Measurements from ENCODE around the gene FAM124B.

FAM124B gene, protein sequence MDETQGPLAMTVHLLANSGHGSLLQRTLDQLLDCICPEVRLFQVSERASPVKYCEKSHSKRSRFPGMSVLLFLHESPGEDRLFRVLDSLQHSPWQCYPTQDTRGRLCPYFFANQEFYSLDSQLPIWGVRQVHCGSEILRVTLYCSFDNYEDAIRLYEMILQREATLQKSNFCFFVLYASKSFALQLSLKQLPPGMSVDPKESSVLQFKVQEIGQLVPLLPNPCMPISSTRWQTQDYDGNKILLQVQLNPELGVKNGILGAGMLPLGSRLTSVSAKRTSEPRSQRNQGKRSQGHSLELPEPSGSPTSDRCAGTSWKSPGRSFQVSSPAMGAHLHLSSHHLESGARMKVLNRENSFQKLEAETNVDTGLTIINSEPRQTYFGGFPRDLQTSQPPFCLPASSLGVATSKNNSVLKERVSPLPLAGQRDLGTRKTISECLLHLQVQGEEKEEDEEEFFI

DNA sequence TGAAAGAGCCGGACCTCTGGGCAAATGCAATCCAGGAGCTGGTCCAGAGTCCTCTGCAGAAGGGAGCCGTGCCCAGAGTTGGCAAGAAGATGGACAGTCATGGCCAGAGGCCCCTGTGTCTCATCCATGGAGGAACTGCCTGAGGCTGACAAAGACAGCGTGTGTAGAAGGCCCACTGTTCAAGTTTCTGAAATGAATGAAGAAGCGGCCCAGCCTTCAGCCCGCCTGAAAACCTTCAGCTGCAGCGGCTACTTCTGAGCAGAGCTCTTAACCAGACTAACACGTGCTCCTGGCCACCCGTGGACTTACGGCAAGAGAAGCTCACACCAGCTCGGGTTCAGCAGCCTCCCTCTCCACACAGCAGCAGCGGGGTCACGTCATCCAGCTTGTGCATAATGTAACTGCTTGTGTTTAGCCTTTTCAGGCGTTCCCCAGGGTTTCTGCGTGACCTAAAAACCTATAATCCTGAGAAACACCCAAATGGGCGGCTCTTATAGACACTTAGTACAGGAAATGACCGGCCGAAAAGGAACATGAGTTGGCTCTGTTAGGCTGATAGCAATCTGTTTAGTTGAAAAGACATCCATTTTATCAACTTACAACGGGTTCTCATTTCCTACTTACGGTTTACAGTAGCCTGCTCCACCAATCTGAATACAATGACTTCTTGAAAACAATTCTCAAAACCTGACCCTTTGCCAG is at the start of gene FAM124B:
Gene FAM124B, minus strand, starts transcription at position 467 of the 702 bp plus-strand sequence. Its CDS starts 339 bp downstream, at position 128.
- TF ChIP-seq, protein P1, sequence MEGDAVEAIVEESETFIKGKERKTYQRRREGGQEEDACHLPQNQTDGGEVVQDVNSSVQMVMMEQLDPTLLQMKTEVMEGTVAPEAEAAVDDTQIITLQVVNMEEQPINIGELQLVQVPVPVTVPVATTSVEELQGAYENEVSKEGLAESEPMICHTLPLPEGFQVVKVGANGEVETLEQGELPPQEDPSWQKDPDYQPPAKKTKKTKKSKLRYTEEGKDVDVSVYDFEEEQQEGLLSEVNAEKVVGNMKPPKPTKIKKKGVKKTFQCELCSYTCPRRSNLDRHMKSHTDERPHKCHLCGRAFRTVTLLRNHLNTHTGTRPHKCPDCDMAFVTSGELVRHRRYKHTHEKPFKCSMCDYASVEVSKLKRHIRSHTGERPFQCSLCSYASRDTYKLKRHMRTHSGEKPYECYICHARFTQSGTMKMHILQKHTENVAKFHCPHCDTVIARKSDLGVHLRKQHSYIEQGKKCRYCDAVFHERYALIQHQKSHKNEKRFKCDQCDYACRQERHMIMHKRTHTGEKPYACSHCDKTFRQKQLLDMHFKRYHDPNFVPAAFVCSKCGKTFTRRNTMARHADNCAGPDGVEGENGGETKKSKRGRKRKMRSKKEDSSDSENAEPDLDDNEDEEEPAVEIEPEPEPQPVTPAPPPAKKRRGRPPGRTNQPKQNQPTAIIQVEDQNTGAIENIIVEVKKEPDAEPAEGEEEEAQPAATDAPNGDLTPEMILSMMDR (IDR thresholded peaks at IDR 0.05; ENCODE audit: low read depth, low read length, missing control alignments), result no peak
- H3K4me3 ChIP-seq (ENCODE audit: low read depth, low read length), result no peak within 1 kb of the TSS
- peak; percentile 3 for DNase-seq (ENCODE audit: low read depth)

DNA sequence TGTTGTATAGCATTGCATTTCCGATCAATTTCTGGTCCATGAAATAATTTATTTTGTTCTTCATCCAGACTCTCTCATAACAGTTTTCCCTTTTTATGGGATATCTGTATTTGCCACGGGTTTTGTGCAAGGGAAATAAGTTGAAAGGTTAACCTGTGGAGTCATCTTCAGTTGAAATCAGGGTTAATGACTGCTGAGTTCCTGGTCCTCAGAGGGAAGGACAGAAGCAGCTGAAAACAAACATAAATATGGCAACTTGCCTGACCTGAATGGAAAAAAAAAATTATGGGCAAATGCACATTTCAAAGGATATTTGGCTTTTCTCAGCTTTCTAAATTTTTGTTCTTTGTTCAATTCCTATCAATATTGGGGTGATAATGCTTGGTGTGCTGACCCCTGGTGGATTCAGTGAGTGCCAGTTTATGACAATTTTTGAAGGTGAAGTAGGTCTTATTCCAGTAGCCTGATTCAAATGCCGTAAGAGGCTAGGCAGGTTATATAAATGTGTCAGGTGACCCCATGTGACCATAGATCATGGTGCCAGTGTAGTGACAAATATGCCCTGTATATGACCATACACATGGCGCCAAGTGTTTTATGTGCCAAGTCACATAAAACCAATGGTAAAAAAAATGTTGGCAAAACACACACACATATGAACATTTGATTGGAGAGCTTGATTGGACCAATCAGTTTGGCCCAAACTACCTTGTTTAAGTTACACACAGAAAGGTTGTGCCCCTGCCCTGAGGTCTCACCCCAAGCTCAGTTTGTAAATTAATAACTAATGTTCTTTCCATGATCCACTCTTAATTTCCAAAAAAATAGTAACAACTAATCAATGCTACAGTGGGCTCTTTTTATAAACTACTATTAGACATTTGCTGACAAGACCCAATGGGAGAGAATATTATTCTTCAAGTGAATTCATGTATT is 47.6 kb upstream of the FAM124B start:
- TF ChIP-seq, protein P1 (IDR thresholded peaks at IDR 0.05; ENCODE audit: low read depth, low read length, missing control alignments), result peak; percentile 54
- no peak overlapping the region for H3K4me3 ChIP-seq (ENCODE audit: low read depth, low read length)
- DNase-seq (ENCODE audit: low read depth), result no peak

DNA sequence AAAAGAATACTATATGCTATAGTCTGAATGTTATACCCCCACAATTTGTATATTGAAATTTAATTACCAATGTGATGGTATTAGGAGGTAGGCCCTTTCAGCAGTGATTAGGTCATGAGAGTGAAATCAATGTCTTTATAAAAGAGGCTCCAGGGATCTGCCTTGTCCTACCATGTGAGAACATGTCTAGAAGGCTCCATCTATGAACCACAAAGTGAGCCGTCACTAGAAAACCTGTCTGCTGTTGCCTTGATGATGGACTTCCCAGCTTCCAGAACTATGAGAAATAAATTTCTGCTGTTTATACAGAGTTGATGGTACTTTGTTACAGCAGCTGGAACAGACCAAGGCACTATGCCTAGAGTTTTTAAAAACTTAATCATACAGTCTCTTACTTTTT is 46.3 kb upstream of the FAM124B start:
- DNase-seq (ENCODE audit: low read depth), result no peak
- H3K4me3 ChIP-seq (ENCODE audit: low read depth, low read length), result no peak overlapping the region
- TF ChIP-seq, protein P1 (IDR thresholded peaks at IDR 0.05; ENCODE audit: low read depth, low read length, missing control alignments), result no peak

DNA sequence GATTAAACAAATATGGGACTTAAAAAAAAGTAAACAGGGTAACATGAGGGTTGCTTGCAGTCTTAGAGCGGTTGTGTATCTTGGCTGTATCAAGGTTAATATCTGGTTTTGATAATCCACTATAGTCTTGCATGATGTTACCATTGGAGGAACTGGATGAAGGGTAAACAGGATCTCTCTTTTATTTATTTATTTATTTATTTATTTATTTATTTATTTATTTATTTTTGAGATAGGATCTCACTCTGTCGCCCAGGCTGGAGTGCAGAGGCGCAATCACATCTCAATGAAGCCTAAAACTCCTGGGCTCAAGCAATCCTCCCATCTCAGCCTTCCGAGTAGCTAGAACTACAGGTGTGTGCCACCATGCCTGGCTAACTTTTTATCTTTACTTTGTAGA is 42.9 kb upstream of the FAM124B start:
- no peak for DNase-seq (ENCODE audit: low read depth)
- TF ChIP-seq, protein P1 (IDR thresholded peaks at IDR 0.05; ENCODE audit: low read depth, low read length, missing control alignments), result no peak

DNA sequence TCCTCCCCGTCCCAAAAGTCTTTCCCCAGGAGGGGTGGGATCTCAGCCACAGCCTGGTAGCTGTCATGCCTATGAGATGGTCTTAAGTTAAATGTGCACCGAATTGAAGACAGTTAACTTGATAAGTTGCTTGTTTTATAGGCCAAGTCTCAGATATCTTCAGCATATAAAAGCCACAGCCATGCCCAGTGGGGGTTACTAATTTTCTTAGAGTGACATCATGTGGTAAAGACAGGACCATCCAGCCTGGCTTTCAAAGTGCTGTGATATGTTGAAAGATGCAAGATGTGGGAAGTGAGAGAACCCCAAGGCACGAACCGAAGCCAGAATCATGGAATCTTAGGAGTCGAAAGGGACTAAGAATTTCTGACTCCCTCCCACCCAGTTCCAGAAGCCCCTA is 42.1 kb upstream of the FAM124B start:
- TF ChIP-seq, protein P1 (IDR thresholded peaks at IDR 0.05; ENCODE audit: low read depth, low read length, missing control alignments), result no peak
- no peak for DNase-seq (ENCODE audit: low read depth)
- H3K4me3 ChIP-seq (ENCODE audit: low read depth, low read length), result no peak overlapping the region

More for the DNA sequence above, 42.9 kb upstream of the FAM124B start:
- no peak overlapping the region for H3K4me3 ChIP-seq (ENCODE audit: low read depth, low read length)

Measured in GM12864 (cell line).